ENCODE results near the gene PGM2L1.
"Not testable (repeated sequence)": the region's sequence is repeated elsewhere in the genome, so short reads cannot be mapped to it uniquely, and the experiment has no call there.

Gene PGM2L1

DNA sequence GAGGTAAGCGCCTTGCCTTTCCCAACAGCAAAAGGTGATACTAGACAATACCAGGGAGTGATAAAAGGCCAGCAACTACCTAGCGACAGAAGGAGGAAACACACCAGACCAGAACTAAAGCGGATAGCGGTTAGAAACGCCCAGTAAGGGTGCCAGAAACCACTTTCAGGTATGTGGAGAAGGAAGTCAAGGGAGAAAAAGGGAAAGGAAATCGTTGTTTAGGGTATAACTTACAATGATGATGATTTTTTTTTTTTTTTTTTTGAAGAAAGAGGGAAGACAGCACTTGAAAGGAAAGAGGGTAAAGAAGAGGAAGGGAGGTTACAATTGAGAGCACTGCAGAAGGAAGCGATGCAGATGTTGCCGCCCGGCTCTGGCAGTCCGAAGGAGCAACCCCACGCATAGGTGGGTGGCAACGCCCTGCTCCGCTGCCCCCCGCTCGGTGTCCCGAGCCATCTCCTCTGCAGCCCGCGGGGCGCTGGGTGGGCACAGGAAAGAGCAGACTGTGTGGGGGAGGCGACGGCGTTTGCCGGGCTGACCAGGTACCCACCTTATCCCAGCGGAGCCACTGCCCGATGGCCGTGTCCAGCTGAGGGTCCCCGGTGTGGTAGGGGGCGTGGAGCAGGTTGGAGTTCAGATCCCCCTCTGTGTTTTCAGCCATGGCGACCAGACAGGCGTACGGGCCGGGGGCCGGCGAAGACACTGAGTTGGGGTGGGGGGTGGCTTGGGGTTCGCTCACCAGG, 561 bp downstream of the PGM2L1 start:
- DNase-seq, result peak; percentile 16

- no peak for DNase-seq
Observed at GRCh38 chr11:74392256-74392655, 6.0 kb downstream of the PGM2L1 start.

GRCh38 chr11:74391193-74391592, 7.0 kb downstream of the PGM2L1 start:
- DNase-seq, result no peak

- no peak for DNase-seq
Observed at GRCh38 chr11:74390697-74391096, 7.5 kb downstream of the PGM2L1 start.

DNA sequence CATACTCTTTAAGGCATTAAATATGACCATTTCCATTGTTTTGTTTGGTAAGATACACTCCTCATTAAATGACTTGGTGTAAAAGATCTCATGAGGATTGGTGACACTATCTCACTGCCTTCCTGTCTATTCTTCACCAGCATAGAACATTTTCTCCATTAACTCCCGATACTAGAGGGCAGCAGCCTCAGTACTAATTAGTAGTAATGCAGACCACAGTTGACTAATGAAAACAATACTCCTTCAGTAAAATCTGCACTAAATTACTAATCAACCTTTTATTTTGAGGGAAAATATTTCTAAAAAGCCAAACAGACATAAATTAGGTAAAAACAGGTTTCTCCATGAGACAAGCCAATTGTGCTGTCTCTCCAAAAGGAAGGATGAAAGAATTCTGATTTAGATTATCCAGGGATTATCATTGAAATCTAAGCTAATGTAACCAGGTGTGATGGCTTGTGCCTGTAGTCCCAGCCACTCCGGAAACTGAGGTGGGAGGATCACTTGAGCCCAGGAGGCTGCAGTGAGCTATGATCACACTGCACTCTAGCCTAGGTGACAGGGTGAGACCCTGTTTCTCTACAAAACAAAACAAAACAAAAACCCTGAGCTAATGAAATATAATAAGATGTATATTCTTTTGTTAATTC, 9.4 kb downstream of the PGM2L1 start:
- peak; percentile 35 for DNase-seq

DNA sequence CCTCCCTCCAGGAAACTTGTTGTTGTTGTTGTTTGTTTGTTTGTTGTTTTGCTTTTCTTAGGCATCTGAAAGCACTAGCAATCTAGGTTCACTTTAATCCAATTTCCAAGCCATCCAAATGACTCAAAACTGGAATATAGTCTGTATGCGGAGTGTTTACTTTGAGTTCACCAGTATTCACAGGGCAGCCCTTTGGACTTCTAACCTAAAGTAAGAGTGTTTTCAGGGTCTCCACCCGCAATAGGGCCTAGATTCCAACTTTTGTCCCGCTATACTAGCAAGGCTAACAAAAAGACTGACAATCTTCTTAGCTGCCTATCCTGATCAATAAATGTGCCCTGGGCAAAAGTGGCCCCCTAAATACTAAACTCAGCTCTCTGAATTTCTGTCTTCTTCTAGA, 13.6 kb downstream of the PGM2L1 start:
- no peak for DNase-seq

GRCh38 chr11:74380746-74381439, 17.3 kb downstream of the PGM2L1 start:
- DNase-seq, result peak; percentile 55

DNA sequence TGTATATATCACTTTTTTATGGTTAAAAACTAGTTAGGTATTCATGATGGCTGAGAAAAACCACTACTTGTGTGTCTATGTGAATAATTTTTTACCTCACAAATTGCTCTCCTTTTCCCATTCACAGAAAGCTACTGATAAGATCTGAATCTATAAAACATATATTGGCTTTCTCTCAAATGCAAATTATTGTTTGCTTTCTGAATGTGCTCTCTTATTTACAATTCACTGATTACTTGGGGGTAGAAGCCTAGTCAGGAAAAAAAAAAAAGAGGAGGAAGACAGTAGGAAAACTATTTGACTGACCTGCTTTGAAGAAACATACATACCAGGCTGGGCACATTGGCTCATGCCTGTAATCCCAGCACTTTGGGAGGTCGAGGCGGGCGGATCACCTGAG, 20.5 kb downstream of the PGM2L1 start:
- no peak for DNase-seq

- no peak for DNase-seq
Observed at GRCh38 chr11:74373382-74373781, 24.9 kb downstream of the PGM2L1 start.

- DNase-seq, result no peak
Observed at GRCh38 chr11:74371269-74372052, 26.8 kb downstream of the PGM2L1 start.

DNA sequence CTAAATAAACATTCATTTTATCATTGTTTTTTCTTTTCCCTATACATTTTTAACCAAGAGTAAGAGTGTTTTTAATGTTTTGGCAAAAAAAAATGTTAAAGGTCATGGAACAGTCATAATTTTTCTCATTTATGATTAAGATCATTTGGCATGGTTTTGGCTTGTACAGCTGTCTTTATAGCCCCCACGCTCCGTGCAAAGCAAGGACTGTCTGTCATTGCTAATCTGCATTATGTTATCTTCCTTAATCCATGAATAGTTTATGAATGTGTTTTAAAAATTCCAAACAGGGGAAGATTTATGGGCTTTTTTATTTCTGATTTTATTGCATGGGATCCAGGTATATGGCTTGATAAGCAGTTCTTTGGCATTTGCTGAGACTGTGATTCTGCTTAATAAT, 28.1 kb downstream of the PGM2L1 start:
- DNase-seq, result no peak

- no peak for DNase-seq
Observed at GRCh38 chr11:74367881-74368280, 30.4 kb downstream of the PGM2L1 start.

- no peak for DNase-seq
Observed at GRCh38 chr11:74366576-74366975, 31.7 kb downstream of the PGM2L1 start.

DNA sequence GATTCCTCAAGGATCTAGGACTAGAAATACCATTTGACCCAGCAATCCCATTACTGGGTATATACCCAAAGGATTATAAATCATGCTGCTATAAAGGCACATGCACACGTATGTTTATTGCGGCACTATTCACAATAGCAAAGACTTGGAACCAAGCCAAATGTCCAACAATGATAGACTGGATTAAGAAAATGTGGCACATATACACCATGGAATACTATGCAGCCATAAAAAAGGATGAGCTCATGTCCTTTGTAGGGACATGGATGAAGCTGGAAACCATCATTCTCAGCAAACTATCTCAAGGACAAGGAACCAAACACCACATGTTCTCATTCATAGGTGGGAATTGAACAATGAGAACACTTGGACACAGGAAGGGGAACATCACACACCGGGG, 32.4 kb downstream of the PGM2L1 start:
- DNase-seq, result not testable (repeated sequence)

- DNase-seq, result no peak
Observed at GRCh38 chr11:74357449-74357848, 40.8 kb downstream of the PGM2L1 start.

GRCh38 chr11:74355626-74356025, 42.6 kb downstream of the PGM2L1 start:
- no peak for DNase-seq

DNA sequence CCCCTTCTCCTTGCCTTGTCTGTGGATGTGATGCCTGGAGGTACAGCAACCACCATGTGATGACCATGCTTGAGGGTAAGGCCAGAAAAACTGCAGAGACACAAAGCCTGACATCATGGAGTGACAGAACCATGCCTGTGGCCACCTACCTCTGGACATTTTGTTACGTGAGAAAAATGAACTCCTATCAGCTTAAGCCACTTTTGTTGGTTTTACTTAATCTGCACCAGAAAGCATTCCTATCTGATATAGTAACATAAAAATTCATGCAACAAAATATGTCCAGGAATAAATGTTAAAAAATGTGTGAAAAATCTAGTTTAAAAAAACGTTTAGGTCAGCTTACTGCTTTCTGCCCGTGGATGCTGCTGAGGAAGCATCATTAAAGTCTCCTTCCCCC, 44.2 kb downstream of the PGM2L1 start:
- no peak for DNase-seq

- DNase-seq, result no peak
Observed at GRCh38 chr11:74347381-74347780, 50.9 kb downstream of the PGM2L1 start.

- DNase-seq, result no peak
Observed at GRCh38 chr11:74345420-74345819, 52.8 kb downstream of the PGM2L1 start.

DNA sequence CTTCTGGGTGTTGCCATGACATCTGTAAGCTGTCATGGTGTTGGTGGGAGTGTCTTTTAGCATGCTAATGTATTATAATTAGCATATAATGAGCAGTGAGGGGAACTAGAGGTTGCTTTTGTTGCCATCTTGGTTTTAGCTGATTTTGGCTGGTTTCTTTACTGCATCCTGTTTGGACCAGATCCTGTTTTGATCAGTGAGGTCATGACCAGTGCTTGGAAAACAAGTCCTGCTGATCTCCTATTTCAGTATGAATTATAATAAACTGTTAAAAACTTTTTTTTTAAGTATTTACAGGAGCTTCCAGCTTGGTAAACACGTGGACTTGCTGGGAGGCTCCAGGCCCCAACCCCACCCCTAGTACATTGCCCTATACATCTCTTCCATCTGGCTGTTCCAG, 56.3 kb downstream of the PGM2L1 start:
- DNase-seq, result no peak

- DNase-seq, result no peak
Observed at GRCh38 chr11:74339619-74340018, 58.6 kb downstream of the PGM2L1 start.

GRCh38 chr11:74338963-74339362, 59.3 kb downstream of the PGM2L1 start:
- DNase-seq, result no peak

- DNase-seq, result no peak
Observed at GRCh38 chr11:74333193-74333592, 65.0 kb downstream of the PGM2L1 start.

All from NCI-H1092 (cell line).